Measurements from ENCODE around the gene EIF4E2.

Gene EIF4E2

GRCh38 chr2:232550354-232551249 lies at the start of gene EIF4E2, which contains the start of gene TIGD1:
TSS of gene EIF4E2 (plus strand) at chr2:232550689. CDS start at chr2:232550725, 36 bp downstream.
TSS of gene TIGD1 (minus strand) at chr2:232550557. CDS start at chr2:232549882, 675 bp downstream.
- DNase-seq (ENCODE audit: low read depth) = peak; percentile 87

GRCh38 chr2:232501331-232501771 lies 49.1 kb upstream of the EIF4E2 start:
- no peak for DNase-seq (ENCODE audit: low read depth)

- no peak for DNase-seq (ENCODE audit: low read depth)
Measured at GRCh38 chr2:232501794-232502390, 48.6 kb upstream of the EIF4E2 start.

- DNase-seq (ENCODE audit: low read depth) = no peak
Measured at GRCh38 chr2:232502511-232502910, 48.0 kb upstream of the EIF4E2 start.

- no peak for DNase-seq (ENCODE audit: low read depth)
Measured at GRCh38 chr2:232502911-232503808, 47.3 kb upstream of the EIF4E2 start.

- DNase-seq (ENCODE audit: low read depth) = no peak
Measured at GRCh38 chr2:232503809-232504323, 46.6 kb upstream of the EIF4E2 start.

- DNase-seq (ENCODE audit: low read depth) = no peak
Measured at GRCh38 chr2:232504438-232504837, 46.1 kb upstream of the EIF4E2 start.

- DNase-seq (ENCODE audit: low read depth) = no peak
Measured at GRCh38 chr2:232505856-232506255, 44.6 kb upstream of the EIF4E2 start.

GRCh38 chr2:232506709-232507108 lies 43.8 kb upstream of the EIF4E2 start:
- no peak for DNase-seq (ENCODE audit: low read depth)

GRCh38 chr2:232508251-232508650 lies 42.2 kb upstream of the EIF4E2 start:
- no peak for DNase-seq (ENCODE audit: low read depth)

- no peak for DNase-seq (ENCODE audit: low read depth)
Measured at GRCh38 chr2:232511336-232511890, 39.1 kb upstream of the EIF4E2 start.

- DNase-seq (ENCODE audit: low read depth) = no peak
Measured at GRCh38 chr2:232512602-232513001, 37.9 kb upstream of the EIF4E2 start.

GRCh38 chr2:232513353-232513752 lies 37.1 kb upstream of the EIF4E2 start:
- DNase-seq (ENCODE audit: low read depth) = no peak

- DNase-seq (ENCODE audit: low read depth) = no peak
Measured at GRCh38 chr2:232515639-232516038, 34.9 kb upstream of the EIF4E2 start.

- no peak for DNase-seq (ENCODE audit: low read depth)
Measured at GRCh38 chr2:232516551-232516950, 33.9 kb upstream of the EIF4E2 start.

GRCh38 chr2:232518844-232519243 lies 31.6 kb upstream of the EIF4E2 start:
- DNase-seq (ENCODE audit: low read depth) = no peak

- no peak for DNase-seq (ENCODE audit: low read depth)
Measured at GRCh38 chr2:232519581-232520438, 30.7 kb upstream of the EIF4E2 start, which contains the start of gene PRSS56. TSS of gene PRSS56 (plus strand) at chr2:232520388. CDS start at chr2:232520599, 211 bp downstream.

- no peak for DNase-seq (ENCODE audit: low read depth)
Measured at GRCh38 chr2:232520489-232520888, 30.0 kb upstream of the EIF4E2 start.

GRCh38 chr2:232521098-232521497 lies 29.4 kb upstream of the EIF4E2 start:
- no peak for DNase-seq (ENCODE audit: low read depth)

- DNase-seq (ENCODE audit: low read depth) = peak; percentile 41
Measured at GRCh38 chr2:232521959-232522622, 28.4 kb upstream of the EIF4E2 start.

Data from activated T-helper 1 cell treated with Interleukin-2 at 50 U/mL for 16 hours (primary cell).